Measurements from ENCODE around the gene SLC17A3. TPM values are rescaled to one million over a fixed set of nuclear protein-coding genes. Genes with fewer than 3 reads are reported as not detected.

The SLC17A3 gene
- total and polyA plus RNA-seq, 2 donors (not counting 3 experiments of a cell fraction or from before 2014, with no cell fraction given) = not detected

- FAIRE-seq = no peak
- dilution Hi-C loops (cut with MboI; ENCODE audit: extremely low pct_ligation_motif_present, low sequenced_read_pairs) = no loop called here
- POLR2A ChIA-PET = no interaction called here
Measured at GRCh38 chr6:25829375-25829774, 44.7 kb downstream of the SLC17A3 start.

More at GRCh38 chr6:25829375-25829774, 44.7 kb downstream of the SLC17A3 start:
- TF ChIP-seq GATA2 (IDR thresholded peaks at IDR 0.05; ENCODE audit: insufficient read depth, insufficient read length, low read depth, low read length) (no peak), MYC (IDR thresholded peaks at IDR 0.05; ENCODE audit: low read depth, low read length) (no peak), FOS (IDR thresholded peaks at IDR 0.05; ENCODE audit: borderline replicate concordance, insufficient read depth, low read length) (no peak), CTCF (IDR thresholded peaks at IDR 0.05; ENCODE audit: extremely low read depth in 1 of 2, insufficient read depth in 1 of 2, low read depth in 1 of 2, low read length in 2 of 2) (no peak), POLR2A (IDR thresholded peaks at IDR 0.05; ENCODE audit: low read depth, low read length) (no peak), POLR2AphosphoS5 (IDR thresholded peaks at IDR 0.05; ENCODE audit: insufficient read depth, low read depth, low read length) (no peak), MAX (IDR thresholded peaks at IDR 0.05; ENCODE audit: insufficient read depth, insufficient read length) (no peak), EZH2 (IDR thresholded peaks at IDR 0.05; ENCODE audit: borderline replicate concordance, low read depth, low read length, severe bottlenecking) (no peak), JUN (IDR thresholded peaks at IDR 0.05; ENCODE audit: borderline replicate concordance, insufficient read depth, insufficient read length, low read depth) (no peak)
- CTCF ChIA-PET = no interaction called here
- H2AFZ ChIP-seq (ENCODE audit: low read depth, low read length) = no peak overlapping the region
- H3K4me1 ChIP-seq (ENCODE audit: control insufficient read depth, extremely low read depth, insufficient read depth, low read length) = no peaks in the 10 kb centered on the region
- no peaks in the 10 kb centered on the region for H3K79me2 ChIP-seq (ENCODE audit: control insufficient read depth, insufficient read depth, low read length)
- no peak overlapping the region for H3K27ac ChIP-seq (ENCODE audit: insufficient read depth, low read depth, low read length)
- H3K4me2 ChIP-seq (ENCODE audit: insufficient read depth, low read length) = no peak overlapping the region
- intact Hi-C loops (cut with micrococcal nuclease) = no loop called here
- H4K20me1 ChIP-seq (replicated peaks; ENCODE audit: control insufficient read depth, extremely low read depth, insufficient read depth, low read length) = no peaks in the 10 kb centered on the region
- no peak overlapping the region for H3K4me3 ChIP-seq (replicated peaks in 1 of 3; ENCODE audit: insufficient read depth in 1 of 3, low read depth in 1 of 3, low read length in 3 of 3)
- no peak overlapping the region for H3K9ac ChIP-seq (replicated peaks; ENCODE audit: extremely low read depth, insufficient read depth, low read length)
- H3K9me3 ChIP-seq (replicated peaks; ENCODE audit: control insufficient read depth, insufficient read depth, low read length) = no peaks in the 10 kb centered on the region
- no TSS peak for BruUV-seq (replicated peaks)
- peaks cover 0 to 2% of the 10 kb centered on the region in 2 experiments for H3K27me3 ChIP-seq (ENCODE audit: control insufficient read depth in 2 of 2, insufficient read depth in 2 of 2, low read length in 2 of 2)
- H3K9me1 ChIP-seq (replicated peaks; ENCODE audit: control insufficient read depth, extremely low read depth, insufficient read depth, low read length) = no peaks in the 10 kb centered on the region
- no peaks in the 10 kb centered on the region for H3K36me3 ChIP-seq (ENCODE audit: control insufficient read depth in 2 of 2, extremely low read depth in 1 of 2, insufficient read depth in 2 of 2, low read length in 2 of 2)
- no peak for DNase-seq (ENCODE audit: low read depth, low spot score)
